Measurements from ENCODE around the gene SEZ6. TPM values are rescaled to one million over a fixed set of nuclear protein-coding genes. Genes with fewer than 3 reads are reported as not detected.

The SEZ6 gene
- total RNA-seq, 6 donors from 2014 or later: 0.20 to 0.47 (median 0.30) TPM; not detected in 3

GRCh38 chr17:28968231-28968913 is 37.5 kb downstream of the SEZ6 start:
- Histone ChIP-seq H3K27me3 (peaks cover 0 to 3% (median 0%) of the 10 kb centered on the region in 4 donors), H3K9me3 (no peaks in the 10 kb centered on the region), H3K4me1 (peaks cover 0 to 24% (median 4%) of the 10 kb centered on the region in 4 donors), H3K4me3 (no peak overlapping the region), H3K27ac (peak overlapping the region in 1 of 4 donors; percentile 35), H3K36me3 (no peaks in the 10 kb centered on the region)
- ATAC-seq (ENCODE audit: low FRiP score in 2 of 2) (no peak), DNase-seq (no peak)
- WGBS, 2 donors: 55 to 64% methylated on average over 10 of the region's 10 CpGs
- no peak for TF ChIP-seq EP300 (IDR thresholded peaks at IDR 0.05)
- TF ChIP-seq POLR2A (IDR thresholded peaks at IDR 0.05): no peak
- TF ChIP-seq, protein P1, sequence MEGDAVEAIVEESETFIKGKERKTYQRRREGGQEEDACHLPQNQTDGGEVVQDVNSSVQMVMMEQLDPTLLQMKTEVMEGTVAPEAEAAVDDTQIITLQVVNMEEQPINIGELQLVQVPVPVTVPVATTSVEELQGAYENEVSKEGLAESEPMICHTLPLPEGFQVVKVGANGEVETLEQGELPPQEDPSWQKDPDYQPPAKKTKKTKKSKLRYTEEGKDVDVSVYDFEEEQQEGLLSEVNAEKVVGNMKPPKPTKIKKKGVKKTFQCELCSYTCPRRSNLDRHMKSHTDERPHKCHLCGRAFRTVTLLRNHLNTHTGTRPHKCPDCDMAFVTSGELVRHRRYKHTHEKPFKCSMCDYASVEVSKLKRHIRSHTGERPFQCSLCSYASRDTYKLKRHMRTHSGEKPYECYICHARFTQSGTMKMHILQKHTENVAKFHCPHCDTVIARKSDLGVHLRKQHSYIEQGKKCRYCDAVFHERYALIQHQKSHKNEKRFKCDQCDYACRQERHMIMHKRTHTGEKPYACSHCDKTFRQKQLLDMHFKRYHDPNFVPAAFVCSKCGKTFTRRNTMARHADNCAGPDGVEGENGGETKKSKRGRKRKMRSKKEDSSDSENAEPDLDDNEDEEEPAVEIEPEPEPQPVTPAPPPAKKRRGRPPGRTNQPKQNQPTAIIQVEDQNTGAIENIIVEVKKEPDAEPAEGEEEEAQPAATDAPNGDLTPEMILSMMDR (IDR thresholded peaks at IDR 0.05): no peak
- no peak for TF ChIP-seq POLR2AphosphoS5 (IDR thresholded peaks at IDR 0.05)

- H3K4me1 ChIP-seq: peaks cover 0 to 24% (median 4%) of the 10 kb centered on the region in 4 donors
- TF ChIP-seq, protein P1 (IDR thresholded peaks at IDR 0.05): no peak
- TF ChIP-seq EP300 (IDR thresholded peaks at IDR 0.05): no peak
- TF ChIP-seq POLR2A (IDR thresholded peaks at IDR 0.05): no peak
- no peak for TF ChIP-seq POLR2AphosphoS5 (IDR thresholded peaks at IDR 0.05)
- 61 to 62% methylated on average over 6 to 7 of the region's 7 CpGs for WGBS, 2 donors
- H3K27ac ChIP-seq: peak overlapping the region in 1 of 4 donors; percentile 35
- H3K36me3 ChIP-seq: no peaks in the 10 kb centered on the region
- ATAC-seq (ENCODE audit: low FRiP score in 2 of 2): peak in 1 of 2 donors; percentile 20
- peaks cover 0 to 3% (median 0%) of the 10 kb centered on the region in 4 donors for H3K27me3 ChIP-seq
- H3K9me3 ChIP-seq: no peaks in the 10 kb centered on the region
- no peak overlapping the region for H3K4me3 ChIP-seq
- DNase-seq: no peak
Measured at GRCh38 chr17:28967221-28968135, 38.4 kb downstream of the SEZ6 start.

DNA sequence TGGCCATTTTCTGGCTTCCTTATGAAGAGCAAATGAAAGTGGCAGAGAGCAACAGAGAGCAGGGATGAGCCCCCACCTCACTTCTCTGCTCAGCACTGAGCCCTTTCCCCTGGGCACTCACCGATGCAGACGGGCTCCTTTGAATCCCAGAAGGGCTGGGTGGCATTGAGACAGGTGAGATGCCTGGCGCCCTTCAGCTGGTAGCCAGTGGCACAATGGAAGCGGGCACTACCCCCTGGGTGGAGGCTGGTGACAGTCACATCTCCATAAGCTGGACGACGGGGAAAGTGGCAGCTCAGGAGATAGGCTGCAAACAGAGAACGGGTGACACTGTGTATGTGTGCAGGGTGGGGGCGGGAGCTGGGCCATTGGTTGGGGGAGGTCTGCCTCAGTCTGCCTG is 42.0 kb downstream of the SEZ6 start:
- H3K36me3 ChIP-seq: no peaks in the 10 kb centered on the region
- WGBS, 2 donors: 51 to 76% methylated on average over 3 to 4 of the region's 8 CpGs
- DNase-seq (no peak), ATAC-seq (ENCODE audit: low FRiP score in 2 of 2) (no peak)
- H3K4me1 ChIP-seq: peaks cover 0 to 8% (median 3%) of the 10 kb centered on the region in 4 donors
- peaks cover 0 to 3% (median 0%) of the 10 kb centered on the region in 4 donors for H3K27me3 ChIP-seq
- TF ChIP-seq POLR2AphosphoS5 (IDR thresholded peaks at IDR 0.05) (no peak), POLR2A (IDR thresholded peaks at IDR 0.05) (no peak), EP300 (IDR thresholded peaks at IDR 0.05) (no peak)
- TF ChIP-seq, protein P1 (IDR thresholded peaks at IDR 0.05): no peak
- H3K4me3 ChIP-seq: no peak overlapping the region
- H3K27ac ChIP-seq: no peak overlapping the region
- H3K9me3 ChIP-seq: no peaks in the 10 kb centered on the region

GRCh38 chr17:28963055-28963611 is 42.7 kb downstream of the SEZ6 start:
- 54 to 67% methylated on average over 6 of the region's 6 CpGs for whole genome bisulfite sequencing, 2 donors

More at GRCh38 chr17:28963055-28963611, 42.7 kb downstream of the SEZ6 start:
- peaks cover 0 to 3% (median 0%) of the 10 kb centered on the region in 4 donors for H3K27me3 ChIP-seq
- no peaks in the 10 kb centered on the region for H3K36me3 ChIP-seq
- peaks cover 0 to 8% (median 3%) of the 10 kb centered on the region in 4 donors for H3K4me1 ChIP-seq
- no peak for DNase-seq
- no peak overlapping the region for H3K4me3 ChIP-seq
- no peak for TF ChIP-seq POLR2AphosphoS5 (IDR thresholded peaks at IDR 0.05)
- TF ChIP-seq EP300 (IDR thresholded peaks at IDR 0.05): no peak
- TF ChIP-seq, protein P1 (IDR thresholded peaks at IDR 0.05): no peak
- TF ChIP-seq POLR2A (IDR thresholded peaks at IDR 0.05): no peak
- ATAC-seq (ENCODE audit: low FRiP score in 2 of 2): no peak
- no peak overlapping the region for H3K27ac ChIP-seq
- H3K9me3 ChIP-seq: no peaks in the 10 kb centered on the region
